Middle frontal gyrus (tissue), 1 donor: Measurements from ENCODE around the gene IMMP2L.
A peak's percentile ranks its signal among the peaks of the same experiment; 100 is the strongest.
"Not testable (repeated sequence)": the region's sequence is repeated elsewhere in the genome, so short reads cannot be mapped to it uniquely, and the experiment has no call there.

ENCODE experiments used
- DNase-seq: peaks from one replicate; pipeline ENCODE4 v3.0.0-alpha.2; 2015; ENCODE audit warnings: low spot score; ENCODE audit errors: extremely low spot score

IMMP2L gene

DNA sequence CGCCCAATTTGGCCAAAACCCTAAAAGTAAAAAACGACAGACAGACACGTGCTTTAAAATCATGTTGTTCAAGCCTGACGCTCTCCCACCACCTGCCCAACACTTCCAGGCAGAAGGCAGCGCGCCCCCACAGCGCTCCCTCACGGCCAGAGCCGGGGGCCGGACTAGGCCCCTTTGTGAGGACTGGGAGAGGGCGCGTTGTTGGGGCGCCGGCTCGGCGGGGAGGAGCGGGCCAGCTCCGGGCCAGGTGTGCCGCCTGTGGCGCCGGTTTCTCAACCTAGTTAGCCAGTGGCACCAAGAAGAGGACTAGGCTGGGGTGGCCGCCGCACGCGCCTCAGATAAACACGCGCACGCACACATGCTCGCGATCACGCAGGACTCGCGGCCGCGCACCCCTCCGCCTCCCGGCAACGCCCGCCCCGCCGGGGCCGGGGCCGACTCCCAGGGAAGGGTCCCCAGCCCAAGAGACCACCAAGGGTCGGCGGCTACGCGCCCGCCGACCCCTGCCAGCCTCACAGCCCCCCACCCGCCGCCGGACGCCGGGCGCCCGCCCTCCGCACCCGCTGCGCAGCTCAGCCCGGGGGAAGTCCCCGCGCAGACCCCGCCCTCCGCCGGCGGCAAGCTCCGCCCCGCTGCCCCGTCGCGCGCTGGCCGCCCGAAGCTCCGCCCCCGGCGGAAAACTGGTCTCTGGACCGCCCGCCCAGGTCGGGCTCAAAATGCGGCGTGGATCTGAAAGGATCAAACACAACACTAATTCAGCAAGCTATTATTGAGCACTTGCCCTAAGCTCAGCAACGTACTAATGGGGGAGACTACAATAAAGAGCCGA is at the start of gene IMMP2L:
Gene IMMP2L (minus strand): TSS at position 589 of the 829 bp plus-strand sequence.
- peak; percentile 86 for DNase-seq

DNA sequence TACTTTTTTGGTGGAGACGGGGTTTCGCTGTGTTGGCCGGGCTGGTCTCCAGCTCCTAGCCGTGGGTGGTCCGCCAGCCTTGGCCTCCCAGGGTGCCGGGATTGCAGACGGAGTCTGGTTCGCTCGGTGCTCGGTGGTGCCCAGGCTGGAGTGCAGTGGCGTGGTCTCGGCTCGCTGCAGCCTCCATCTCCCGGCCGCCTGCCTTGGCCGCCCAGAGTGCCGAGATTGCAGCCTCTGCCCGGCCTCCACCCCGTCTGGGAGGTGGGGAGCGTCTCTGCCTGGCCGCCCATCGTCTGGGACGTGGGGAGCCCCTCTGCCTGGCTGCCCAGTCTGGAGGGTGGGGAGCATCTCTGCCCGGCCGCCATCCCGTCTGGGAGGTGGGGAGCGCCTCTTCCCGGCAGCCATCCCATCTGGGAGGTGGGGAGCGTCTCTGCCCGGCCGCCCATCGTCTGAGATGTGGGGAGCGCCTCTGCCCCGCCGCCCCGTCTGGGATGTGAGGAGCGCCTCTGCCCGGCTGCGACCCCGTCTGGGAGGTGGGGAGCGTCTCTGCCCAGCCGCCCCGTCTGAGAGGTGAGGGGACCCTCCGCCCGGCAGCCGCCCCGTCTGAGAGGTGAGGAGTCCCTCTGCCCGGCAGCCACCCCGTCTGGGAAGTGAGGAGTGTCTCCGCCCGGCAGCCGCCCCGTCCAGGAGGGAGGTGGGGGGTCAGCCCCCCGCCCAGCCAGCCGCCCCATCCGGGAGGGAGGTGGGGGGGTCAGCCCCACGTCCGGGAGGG is 47.4 kb upstream of the IMMP2L start:
- not testable (repeated sequence) for DNase-seq

DNA sequence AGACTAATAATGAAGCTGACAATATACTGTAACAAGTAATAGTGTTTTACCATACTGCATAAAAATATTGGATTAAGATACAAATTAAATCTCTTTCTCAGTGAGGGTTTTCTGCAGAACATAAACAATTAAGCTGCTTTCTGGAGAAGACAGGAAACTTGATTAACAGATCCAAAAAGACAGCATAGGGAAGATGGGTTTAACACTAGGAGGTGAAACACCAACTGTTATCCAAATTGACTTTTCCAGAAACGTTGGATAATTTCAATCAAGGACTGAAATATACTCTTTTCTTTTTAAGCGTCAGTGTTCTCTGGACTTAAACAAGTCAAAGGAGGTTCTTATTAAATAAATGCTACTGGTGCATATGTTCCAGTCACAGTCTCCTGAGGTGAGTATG is 45.3 kb upstream of the IMMP2L start:
- DNase-seq, result no peak

DNA sequence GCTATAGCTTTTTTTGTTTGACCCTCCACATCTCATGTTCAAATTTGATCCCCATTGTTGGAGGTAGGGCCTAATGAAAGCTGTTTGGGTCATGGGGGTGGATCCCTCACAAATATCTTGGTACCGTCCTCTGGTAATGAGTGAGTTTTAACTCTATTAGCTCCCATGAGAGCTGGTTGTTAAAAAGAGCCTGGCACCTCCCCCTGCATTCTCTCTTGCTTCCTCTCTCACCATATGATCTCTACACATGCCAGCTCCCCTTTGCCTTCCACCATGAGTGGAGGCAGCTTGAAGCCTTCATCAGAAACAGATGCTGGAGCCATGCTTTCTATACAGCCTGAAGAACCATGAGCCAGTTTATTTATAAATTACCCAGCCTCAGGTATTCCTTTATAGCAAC is 43.0 kb upstream of the IMMP2L start:
- DNase-seq, result no peak

DNA sequence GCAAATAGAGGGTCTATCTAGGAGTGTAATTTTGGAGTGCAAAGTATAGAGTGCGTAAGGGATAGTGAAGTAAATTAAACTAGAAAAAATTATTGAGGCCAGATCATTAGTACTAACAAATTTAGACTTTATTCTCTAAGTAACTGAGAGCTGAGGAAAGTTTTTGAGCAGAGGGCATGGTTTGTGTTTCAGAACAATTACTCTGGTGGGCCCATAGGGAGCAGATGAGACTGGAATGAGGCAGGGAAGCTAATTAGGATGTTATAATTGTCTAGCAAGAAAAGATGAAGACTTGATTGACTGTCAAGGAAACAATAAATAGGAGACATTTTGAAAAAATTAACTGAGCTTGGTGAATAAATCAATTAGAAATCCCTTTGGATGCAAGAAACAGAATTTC is 37.8 kb upstream of the IMMP2L start:
- no peak for DNase-seq

DNA sequence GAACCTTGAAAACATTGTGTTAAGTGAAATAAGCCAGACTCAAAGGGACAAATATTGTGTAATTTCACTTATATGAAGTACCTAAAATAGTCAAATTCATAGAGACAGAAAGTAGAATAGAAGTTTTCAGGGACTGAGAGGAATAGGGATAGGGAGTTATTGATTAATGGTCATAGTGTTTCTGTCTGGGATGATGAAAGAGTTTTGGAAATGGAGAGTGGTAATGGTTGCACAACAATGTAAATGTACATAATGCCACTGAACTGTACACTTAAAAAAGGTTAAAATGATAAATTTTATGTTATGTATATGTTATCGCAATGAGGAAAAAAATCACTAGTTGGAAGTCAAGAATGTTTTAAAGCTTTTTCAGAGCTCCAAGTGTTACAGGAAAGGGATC is 33.5 kb upstream of the IMMP2L start:
- DNase-seq, result no peak

DNA sequence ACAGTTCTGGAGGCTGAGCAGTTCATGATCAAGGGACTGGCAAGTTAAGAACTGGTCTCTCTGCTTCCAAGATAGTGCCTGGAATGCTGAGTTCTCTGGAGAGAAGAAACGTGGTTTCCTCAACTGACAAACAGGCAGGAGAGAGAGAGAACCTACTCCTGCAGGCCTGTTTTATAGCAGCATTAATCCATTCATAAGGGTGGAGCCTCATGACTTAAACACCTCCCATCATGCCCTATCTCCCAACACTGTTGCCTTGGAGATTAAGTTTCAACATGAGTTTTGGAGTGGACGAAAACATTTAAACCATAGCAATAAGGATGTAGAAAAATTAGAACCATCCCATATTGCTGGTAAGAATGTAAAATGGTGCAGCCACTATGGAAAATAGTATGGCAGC is 32.3 kb upstream of the IMMP2L start:
- DNase-seq, result no peak

DNA sequence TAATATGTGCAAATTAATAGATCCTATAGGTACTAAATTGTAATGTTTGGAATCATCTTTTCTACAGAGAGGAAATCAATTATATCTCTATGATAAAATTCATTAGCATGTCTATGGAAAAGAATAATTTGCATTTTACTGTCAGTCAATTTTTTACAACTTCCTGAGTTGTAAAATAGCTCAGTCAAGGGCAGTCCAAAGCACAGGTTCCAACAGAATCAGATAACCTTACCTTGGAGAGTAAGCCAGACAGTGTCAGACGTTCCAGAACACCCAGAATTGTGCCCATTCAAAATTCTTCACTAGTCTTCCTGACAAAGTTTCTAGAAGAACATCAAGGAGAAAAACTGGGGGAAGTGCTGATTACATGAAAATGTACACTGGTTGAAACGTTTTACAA is 31.1 kb upstream of the IMMP2L start:
- DNase-seq, result no peak

DNA sequence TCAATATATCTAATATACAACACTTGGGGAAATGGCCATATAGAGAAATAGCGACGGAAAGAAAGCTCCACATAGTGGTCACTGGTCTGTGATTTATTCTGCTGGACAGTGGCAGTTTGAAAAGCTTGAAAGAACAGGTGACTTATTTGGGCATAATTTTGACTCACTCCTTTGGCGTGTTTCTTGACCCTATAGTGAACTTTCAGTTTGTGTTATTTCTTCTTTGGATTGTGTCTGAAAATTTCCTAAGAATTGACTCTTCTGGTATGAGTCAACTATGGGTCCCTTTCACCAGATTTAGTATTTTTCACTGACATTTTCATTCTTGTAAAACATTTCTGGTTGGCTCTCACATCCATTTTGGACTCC is 25.8 kb upstream of the IMMP2L start:
- no peak for DNase-seq

DNA sequence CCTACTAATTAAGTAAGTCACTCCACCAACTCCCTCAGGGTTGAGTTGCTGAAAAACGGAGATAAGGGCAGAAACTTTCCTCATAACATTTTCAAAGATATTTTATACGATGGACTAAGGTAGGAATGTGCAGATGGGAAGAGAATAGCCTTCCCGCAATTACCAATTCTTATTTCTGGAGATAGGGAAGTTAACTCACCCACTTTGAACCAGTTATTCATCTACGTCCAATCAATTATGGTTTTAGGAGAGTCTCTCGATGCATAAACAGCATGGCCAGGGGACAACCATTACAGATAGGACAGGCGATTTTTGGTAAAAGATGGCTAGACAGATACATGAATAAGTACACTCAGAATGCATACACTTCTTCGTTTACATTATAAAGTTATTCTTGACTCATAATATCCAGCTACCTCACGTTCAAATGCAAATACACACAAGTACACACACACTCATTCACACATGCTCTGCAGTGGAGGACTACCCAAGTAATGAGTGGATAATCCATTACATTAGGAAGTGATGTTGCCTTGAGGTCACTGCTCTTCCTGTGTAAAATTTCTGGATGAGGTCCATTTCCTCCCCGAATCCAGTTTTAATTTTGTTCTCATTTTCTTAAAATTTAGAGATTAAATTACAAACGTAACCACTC is 25.2 kb upstream of the IMMP2L start:
- DNase-seq, result no peak

DNA sequence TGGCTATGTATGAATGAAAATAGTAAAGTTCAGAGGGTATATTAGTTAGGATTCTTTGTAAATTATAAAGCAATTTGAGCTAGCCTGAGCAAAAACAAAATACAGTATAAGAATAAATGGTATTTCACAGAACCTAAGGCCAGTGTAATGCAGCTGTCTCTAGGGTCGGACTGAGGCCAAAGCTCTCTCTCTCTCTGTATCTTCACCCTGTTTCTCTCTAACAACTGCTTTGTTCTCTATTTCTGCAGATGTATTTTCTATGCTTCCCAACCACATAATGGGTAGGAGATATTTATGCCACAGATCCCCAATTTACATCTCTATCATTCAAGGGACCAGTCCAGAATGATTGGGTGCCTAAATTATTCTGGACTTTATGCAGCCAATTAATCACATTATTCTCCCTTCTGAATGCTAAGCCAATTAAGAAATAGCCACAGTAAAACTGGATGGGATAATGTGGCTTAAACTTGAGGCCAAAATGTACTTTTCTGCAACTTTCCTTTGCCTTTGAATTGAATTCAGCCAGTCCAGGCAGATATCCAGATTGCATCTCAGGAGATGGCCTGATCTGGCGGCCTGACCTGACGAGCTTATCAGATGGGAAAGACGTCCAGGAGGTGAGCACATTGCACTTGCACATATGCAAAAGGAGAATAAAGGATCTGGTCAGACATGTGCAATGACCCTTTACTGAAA is 24.6 kb upstream of the IMMP2L start:
- no peak for DNase-seq

DNA sequence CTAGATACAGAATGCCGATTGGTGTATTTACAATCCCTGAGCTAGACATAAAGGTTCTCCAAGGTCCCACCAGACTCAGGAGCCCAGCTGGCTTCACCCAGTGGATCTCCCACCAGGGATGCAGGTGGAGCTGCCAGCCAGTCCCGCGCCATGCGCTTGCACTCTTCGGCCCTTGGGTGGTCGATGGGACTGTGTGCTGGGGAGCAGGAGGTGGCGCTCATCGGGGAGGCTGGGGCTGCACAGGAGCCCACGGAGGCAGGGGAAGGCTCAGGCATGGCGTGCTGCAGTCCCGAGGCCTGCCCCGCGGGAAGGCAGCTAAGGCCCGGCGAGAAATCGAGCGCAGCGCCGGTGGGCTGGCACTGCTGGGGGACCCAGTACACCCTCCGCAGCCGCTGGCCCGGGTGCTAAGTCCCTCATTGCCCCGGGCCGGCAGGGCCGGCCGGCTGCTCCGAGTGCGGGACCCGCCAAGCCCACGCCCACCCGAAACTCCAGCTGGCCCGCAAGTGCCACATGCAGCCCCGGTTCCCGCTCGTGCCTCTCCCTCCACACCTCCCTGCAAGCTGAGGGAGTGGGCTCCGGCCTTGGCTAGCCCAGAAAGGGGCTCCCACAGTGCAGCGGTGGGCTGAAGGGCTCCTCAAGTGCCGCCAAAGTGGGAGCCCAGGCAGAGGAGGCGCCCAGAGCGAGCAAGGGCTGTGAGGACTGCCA is 19.6 kb upstream of the IMMP2L start:
- DNase-seq, result not testable (repeated sequence)

DNA sequence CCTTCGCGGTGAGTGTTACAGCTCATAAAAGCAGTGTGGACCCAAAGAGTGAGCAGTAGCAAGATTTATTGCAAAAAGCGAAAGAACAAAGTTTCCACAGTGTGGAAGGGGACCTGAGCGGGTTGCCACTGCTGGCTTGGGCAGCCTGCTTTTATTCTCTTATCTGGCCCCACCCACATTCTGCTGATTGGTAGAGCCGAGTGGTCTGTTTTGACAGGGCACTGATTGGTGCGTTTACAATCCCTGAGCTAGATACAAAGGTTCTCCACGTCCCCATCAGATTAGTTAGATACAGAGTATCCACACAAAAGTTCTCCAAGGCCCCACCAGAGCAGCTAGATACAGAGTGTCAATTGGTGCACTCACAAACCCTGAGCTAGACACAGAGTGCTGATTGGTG is 18.9 kb upstream of the IMMP2L start:
- not testable (repeated sequence) for DNase-seq

DNA sequence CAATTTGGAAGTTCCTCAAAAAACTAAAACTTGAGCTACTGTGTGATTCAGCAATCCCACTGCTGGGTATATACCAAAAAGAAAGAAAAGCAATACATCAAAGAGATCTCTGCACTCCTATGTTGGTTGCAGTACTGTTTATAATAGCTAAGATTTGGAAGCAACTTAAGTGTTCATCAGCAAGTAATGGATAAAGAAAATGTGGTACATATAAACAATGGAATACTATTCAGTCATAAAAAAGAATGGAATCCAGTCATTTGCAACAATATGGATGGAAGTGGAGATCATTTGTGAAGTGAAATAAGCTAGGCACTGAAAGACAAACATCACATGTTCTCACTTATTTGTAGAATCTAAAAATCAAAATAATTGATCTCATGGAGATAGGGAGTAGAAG is 16.5 kb upstream of the IMMP2L start:
- DNase-seq, result no peak

DNA sequence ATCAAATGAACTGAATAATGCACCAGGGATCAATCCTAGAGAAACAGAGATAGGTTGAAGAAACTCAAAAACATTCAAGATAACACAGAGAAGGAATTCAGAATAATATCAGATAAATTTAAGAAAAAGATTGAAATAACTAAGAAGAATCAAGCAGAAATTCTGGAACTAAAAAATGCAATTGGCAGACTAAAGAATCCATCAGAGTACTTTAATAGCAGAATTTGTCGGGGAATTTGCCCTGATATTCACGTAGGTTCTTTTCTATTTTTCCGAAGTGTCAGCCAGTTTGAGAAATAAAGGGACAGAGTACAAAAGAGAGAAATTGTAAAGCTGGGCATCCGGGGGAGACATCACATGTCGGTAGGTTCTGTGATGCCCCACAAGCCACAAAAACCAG is 9.4 kb upstream of the IMMP2L start:
- DNase-seq, result no peak

DNA sequence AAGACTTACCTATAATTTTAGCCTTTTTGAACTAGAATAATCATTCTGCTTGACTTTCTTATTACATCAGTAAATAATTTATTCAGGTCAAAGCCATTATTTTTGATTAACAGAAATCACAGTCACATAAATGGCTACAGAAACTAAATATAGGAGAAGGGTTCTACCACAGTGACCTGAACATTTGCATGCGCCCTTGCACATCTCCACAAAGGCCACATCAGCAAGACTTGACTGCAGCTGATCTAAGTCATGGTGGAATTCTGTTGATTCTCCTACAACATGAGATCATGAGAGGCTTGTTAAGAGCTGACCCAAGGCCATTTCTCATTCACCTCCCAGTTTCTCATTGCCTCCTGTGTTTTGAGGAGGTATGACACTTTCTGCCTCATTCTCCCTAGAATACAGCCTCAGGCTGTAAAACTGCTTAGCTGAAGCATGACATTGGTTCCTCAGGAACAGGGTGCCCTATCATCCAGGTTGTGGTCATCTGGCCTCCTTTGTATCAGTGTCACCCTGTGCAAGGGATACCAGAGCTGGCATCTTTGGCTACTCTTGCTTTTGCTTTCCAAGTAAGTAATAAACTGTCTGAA is 6.7 kb upstream of the IMMP2L start:
- DNase-seq, result no peak

DNA sequence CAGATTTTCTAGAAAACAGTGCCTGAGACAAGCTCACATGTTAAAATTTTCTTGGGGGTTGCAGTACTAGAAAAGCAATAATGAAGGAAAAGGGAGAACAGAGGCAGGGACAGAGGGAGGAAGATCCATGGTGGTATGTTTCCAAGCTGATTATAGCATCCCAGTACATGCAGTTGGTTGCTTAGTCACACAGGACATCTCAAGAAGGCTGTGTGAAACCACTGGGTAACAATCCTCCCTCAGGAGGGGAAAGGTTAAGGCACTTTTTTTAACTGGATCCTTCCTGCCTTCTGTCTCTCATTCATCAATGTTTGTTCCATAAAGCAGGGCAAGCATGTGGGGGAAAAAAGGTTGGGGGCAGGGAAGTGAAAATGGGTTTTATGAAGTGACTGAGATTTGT is 6.1 kb upstream of the IMMP2L start:
- no peak for DNase-seq

DNA sequence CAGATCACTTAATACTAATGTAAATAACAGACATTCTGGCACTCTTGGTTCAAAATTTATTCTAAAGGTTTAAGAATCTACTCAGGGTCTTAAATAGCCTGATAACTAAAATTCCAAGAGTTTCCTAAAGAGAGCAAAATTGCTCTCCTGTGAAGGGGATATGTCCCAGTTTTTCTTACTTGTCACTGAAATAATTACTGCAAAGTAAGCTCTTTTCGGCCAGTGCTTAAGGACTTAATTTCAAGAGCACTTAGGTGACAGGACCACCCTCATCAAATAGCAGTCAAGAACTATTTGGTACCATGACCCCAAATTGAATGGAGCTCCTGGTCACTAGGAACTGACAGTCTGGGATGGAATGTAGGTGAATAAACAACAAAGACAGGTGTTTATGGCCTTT is 1.8 kb upstream of the IMMP2L start:
- no peak for DNase-seq

DNA sequence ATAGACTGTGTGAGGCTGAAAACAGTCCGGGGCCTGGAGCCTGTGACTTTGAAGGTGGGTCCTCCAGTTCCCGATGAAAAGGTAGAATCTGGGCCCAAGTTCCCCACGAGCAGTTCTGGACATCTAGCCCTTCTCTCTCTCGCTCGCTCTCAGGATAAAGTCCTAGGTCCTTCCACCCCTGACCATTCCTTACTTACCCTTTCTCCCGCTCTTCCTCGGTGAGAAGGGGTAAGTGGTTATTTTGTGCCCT is 713 bp downstream of the IMMP2L start:
- DNase-seq, result no peak

DNA sequence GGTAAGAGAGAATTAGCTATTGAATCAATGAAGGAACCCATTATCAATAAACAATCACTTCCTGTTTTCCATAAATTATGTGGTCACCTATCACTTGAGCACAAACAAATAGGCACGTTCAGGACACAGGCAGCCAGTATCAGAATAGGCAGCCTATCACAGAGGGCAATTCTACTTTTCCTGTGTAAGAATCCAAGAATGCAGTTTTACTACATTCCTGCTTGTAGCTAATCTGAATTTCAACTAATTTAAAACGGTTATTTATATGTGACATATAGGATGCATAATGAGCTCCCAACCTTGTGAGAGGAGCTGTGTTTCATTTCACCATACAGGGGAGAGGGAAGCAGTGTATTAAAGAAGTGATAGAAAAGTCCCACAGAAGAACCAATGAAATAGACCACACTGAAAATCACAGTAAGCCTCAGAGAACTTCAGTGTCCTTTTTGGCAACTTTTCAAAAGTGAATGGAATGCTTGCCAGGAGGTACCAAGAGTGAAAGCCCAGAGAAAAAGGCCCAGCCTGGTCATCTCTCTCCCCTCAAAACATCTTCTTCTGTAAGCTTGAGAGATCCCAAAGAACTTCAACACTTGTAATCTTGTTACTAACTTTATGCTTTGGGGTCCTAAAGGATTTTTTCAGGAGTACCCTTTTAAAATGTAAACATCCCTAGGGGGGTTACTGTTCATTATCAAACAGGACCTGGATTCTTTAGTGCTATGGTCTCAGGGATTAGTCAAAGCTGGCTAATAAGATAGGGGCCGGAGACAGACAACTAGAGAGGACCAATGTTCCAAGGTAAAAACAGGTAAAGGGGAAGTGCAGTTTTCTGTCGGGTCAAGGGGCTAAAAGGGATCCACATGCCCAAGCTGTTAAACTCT is 1.3 kb downstream of the IMMP2L start:
- no peak for DNase-seq
